ENCODE data around the gene RPP21. TPM values are rescaled to one million over a fixed set of nuclear protein-coding genes. Genes with fewer than 3 reads are reported as not detected.

Gene RPP21
- total RNA-seq, 1 donor from 2014 or later, result 29.3 TPM

- DNase-seq (no peak), ATAC-seq (no peak)
- Histone ChIP-seq H3K4me3 (peak overlapping the region; percentile 90), H3K36me3 (peaks cover 27% of the 10 kb centered on the region), H3K27ac (no peak overlapping the region), H3K27me3 (no peaks in the 10 kb centered on the region), H3K4me1 (peaks cover 5% of the 10 kb centered on the region), H3K9me3 (no peaks in the 10 kb centered on the region)
- intact Hi-C loops (cut with DNase I), result no loop called here
- no peak for TF ChIP-seq CTCF (IDR thresholded peaks at IDR 0.05)
Observed at GRCh38 chr6:30345852-30346251, 896 bp downstream of the RPP21 start.

- DNase-seq (no peak), ATAC-seq (no peak)
- no peaks in the 10 kb centered on the region for H3K27me3 ChIP-seq
- intact Hi-C loops (cut with DNase I), result no loop called here
- H3K27ac ChIP-seq, result no peak overlapping the region
- no peaks in the 10 kb centered on the region for H3K9me3 ChIP-seq
- peaks cover 9% of the 10 kb centered on the region for H3K36me3 ChIP-seq
- H3K4me1 ChIP-seq, result peaks cover 5% of the 10 kb centered on the region
- no peak for TF ChIP-seq CTCF (IDR thresholded peaks at IDR 0.05)
- no peak overlapping the region for H3K4me3 ChIP-seq
Observed at GRCh38 chr6:30348957-30349356, 4.0 kb downstream of the RPP21 start.

GRCh38 chr6:30349421-30350177 is 4.6 kb downstream of the RPP21 start:
- ATAC-seq, result no peak
- DNase-seq, result no peak

GRCh38 chr6:30350524-30350923 is 5.6 kb downstream of the RPP21 start:
- DNase-seq (no peak), ATAC-seq (no peak)
- H3K4me3 ChIP-seq, result no peak overlapping the region
- no peaks in the 10 kb centered on the region for H3K27me3 ChIP-seq
- peaks cover 9% of the 10 kb centered on the region for H3K36me3 ChIP-seq
- intact Hi-C loops (cut with DNase I), result no loop called here
- no peak for TF ChIP-seq CTCF (IDR thresholded peaks at IDR 0.05)
- no peaks in the 10 kb centered on the region for H3K9me3 ChIP-seq
- no peak overlapping the region for H3K27ac ChIP-seq
- H3K4me1 ChIP-seq, result peaks cover 5% of the 10 kb centered on the region

More at GRCh38 chr6:30349421-30350177, 4.6 kb downstream of the RPP21 start:
- Histone ChIP-seq H3K27me3 (no peaks in the 10 kb centered on the region), H3K4me1 (peaks cover 5% of the 10 kb centered on the region), H3K9me3 (no peaks in the 10 kb centered on the region), H3K27ac (no peak overlapping the region), H3K4me3 (no peak overlapping the region), H3K36me3 (peaks cover 9% of the 10 kb centered on the region)
- intact Hi-C loops (cut with DNase I), result no loop called here
- TF ChIP-seq CTCF (IDR thresholded peaks at IDR 0.05), result no peak

GRCh38 chr6:30352550-30352949 is 7.6 kb downstream of the RPP21 start:
- Histone ChIP-seq H3K9me3 (no peaks in the 10 kb centered on the region), H3K27me3 (peaks cover 15% of the 10 kb centered on the region)
- intact Hi-C loops (cut with DNase I), result no loop called here

More at GRCh38 chr6:30352550-30352949, 7.6 kb downstream of the RPP21 start:
- Histone ChIP-seq H3K36me3 (no peaks in the 10 kb centered on the region), H3K27ac (no peak overlapping the region), H3K4me1 (peaks cover under 1% of the 10 kb centered on the region), H3K4me3 (no peak overlapping the region)
- ATAC-seq (no peak), DNase-seq (no peak)
- TF ChIP-seq CTCF (IDR thresholded peaks at IDR 0.05), result no peak
